HG03135 (cell line): ENCODE data around the gene APH1B.
"Not testable (repeated sequence)": the region's sequence is repeated elsewhere in the genome, so short reads cannot be mapped to it uniquely, and the experiment has no call there.

Experiments
- ATAC-seq: cut with Tn5 transposase; IDR thresholded peaks from one replicate; pipeline ENCODE4 v1.9.1; 2021; ENCODE audit warnings: mild to moderate bottlenecking, moderate library complexity; ENCODE audit not compliant: unreplicated experiment

Gene APH1B

GRCh38 chr15:63294359-63294758 is 17.0 kb downstream of the APH1B start:
- ATAC-seq = no peak

- no peak for ATAC-seq
Measured at GRCh38 chr15:63295341-63295740, 17.9 kb downstream of the APH1B start.

- no peak for ATAC-seq
Measured at GRCh38 chr15:63296195-63296594, 18.8 kb downstream of the APH1B start.

- ATAC-seq = no peak
Measured at GRCh38 chr15:63299943-63300575, 22.7 kb downstream of the APH1B start.

GRCh38 chr15:63301088-63301487 is 23.7 kb downstream of the APH1B start:
- no peak for ATAC-seq

GRCh38 chr15:63305260-63305659 is 27.9 kb downstream of the APH1B start:
- no peak for ATAC-seq

GRCh38 chr15:63306492-63307073 is 29.2 kb downstream of the APH1B start:
- no peak for ATAC-seq

- ATAC-seq = no peak
Measured at GRCh38 chr15:63308491-63308890, 31.1 kb downstream of the APH1B start.

GRCh38 chr15:63308947-63309346 is 31.5 kb downstream of the APH1B start:
- ATAC-seq = no peak

- ATAC-seq = no peak
Measured at GRCh38 chr15:63310646-63311045, 33.2 kb downstream of the APH1B start.

GRCh38 chr15:63312286-63312685 is 34.9 kb downstream of the APH1B start:
- no peak for ATAC-seq

- ATAC-seq = no peak
Measured at GRCh38 chr15:63313825-63314224, 36.4 kb downstream of the APH1B start.

GRCh38 chr15:63314409-63314808 is 37.0 kb downstream of the APH1B start:
- no peak for ATAC-seq

- ATAC-seq = no peak
Measured at GRCh38 chr15:63318344-63318743, 40.9 kb downstream of the APH1B start.

GRCh38 chr15:63319065-63319464 is 41.7 kb downstream of the APH1B start:
- ATAC-seq = no peak

GRCh38 chr15:63320446-63320845 is 43.0 kb downstream of the APH1B start:
- not testable (repeated sequence) for ATAC-seq

GRCh38 chr15:63320981-63321380 is 43.6 kb downstream of the APH1B start:
- not testable (repeated sequence) for ATAC-seq

GRCh38 chr15:63321462-63321861 is 44.1 kb downstream of the APH1B start:
- ATAC-seq = no peak

GRCh38 chr15:63322541-63322940 is 45.1 kb downstream of the APH1B start:
- no peak for ATAC-seq

GRCh38 chr15:63323798-63324563 is 46.6 kb downstream of the APH1B start:
- no peak for ATAC-seq

GRCh38 chr15:63324770-63325169 is 47.4 kb downstream of the APH1B start:
- ATAC-seq = no peak
